ENCODE data around the gene POLR3A. TPM values are rescaled to one million over a fixed set of nuclear protein-coding genes. Genes with fewer than 3 reads are reported as not detected.

POLR3A gene
- total RNA-seq, 1 donor from 2014 or later, result 22.1 TPM

GRCh38 chr10:77932016-77932715 is 97.1 kb downstream of the POLR3A start:
- no peak overlapping the region for H3K4me3 ChIP-seq (ENCODE audit: low read depth, low read length)
- DNase-seq (ENCODE audit: low read depth), result no peak
- no peaks in the 10 kb centered on the region for H3K27me3 ChIP-seq (ENCODE audit: control insufficient read depth, insufficient read depth, low read length)
- TF ChIP-seq CTCF (IDR thresholded peaks at IDR 0.05; ENCODE audit: insufficient read depth, low read length, poor library complexity, severe bottlenecking), result no peak
- H3K36me3 ChIP-seq (ENCODE audit: control insufficient read depth, insufficient read depth, low read length), result no peaks in the 10 kb centered on the region

- peak overlapping the region; percentile 67 for H3K4me3 ChIP-seq (ENCODE audit: low read depth, low read length)
- no peaks in the 10 kb centered on the region for H3K36me3 ChIP-seq (ENCODE audit: control insufficient read depth, insufficient read depth, low read length)
- H3K27me3 ChIP-seq (ENCODE audit: control insufficient read depth, insufficient read depth, low read length), result no peaks in the 10 kb centered on the region
- DNase-seq (ENCODE audit: low read depth), result no peak
- TF ChIP-seq CTCF (IDR thresholded peaks at IDR 0.05; ENCODE audit: insufficient read depth, low read length, poor library complexity, severe bottlenecking), result no peak
Observed at GRCh38 chr10:77927402-77928246, 101.7 kb downstream of the POLR3A start.

- Histone ChIP-seq H3K4me3 (ENCODE audit: low read depth, low read length) (peak within 1 kb of the TSS; percentile 67), H3K27me3 (ENCODE audit: control insufficient read depth, insufficient read depth, low read length) (no peaks in the 10 kb centered on the region), H3K36me3 (ENCODE audit: control insufficient read depth, insufficient read depth, low read length) (no peaks in the 10 kb centered on the region)
- TF ChIP-seq CTCF (IDR thresholded peaks at IDR 0.05; ENCODE audit: insufficient read depth, low read length, poor library complexity, severe bottlenecking), result no peak
- no peak for DNase-seq (ENCODE audit: low read depth)
Observed at GRCh38 chr10:77926566-77927401, 102.5 kb downstream of the POLR3A start, which contains the start of gene DLG5. Gene DLG5, minus strand, starts transcription at chr10:77926755. Its CDS starts 235 bp downstream, at chr10:77926520.

- no peaks in the 10 kb centered on the region for H3K36me3 ChIP-seq (ENCODE audit: control insufficient read depth, insufficient read depth, low read length)
- DNase-seq (ENCODE audit: low read depth), result no peak
- H3K27me3 ChIP-seq (ENCODE audit: control insufficient read depth, insufficient read depth, low read length), result no peaks in the 10 kb centered on the region
- no peak for TF ChIP-seq CTCF (IDR thresholded peaks at IDR 0.05; ENCODE audit: insufficient read depth, low read length, poor library complexity, severe bottlenecking)
- peak overlapping the region; percentile 67 for H3K4me3 ChIP-seq (ENCODE audit: low read depth, low read length)
Observed at GRCh38 chr10:77925795-77926565, 103.3 kb downstream of the POLR3A start.

GRCh38 chr10:77925410-77925794 is 103.9 kb downstream of the POLR3A start:
- DNase-seq (ENCODE audit: low read depth), result no peak
- H3K4me3 ChIP-seq (ENCODE audit: low read depth, low read length), result peak overlapping the region; percentile 67
- no peak for TF ChIP-seq CTCF (IDR thresholded peaks at IDR 0.05; ENCODE audit: insufficient read depth, low read length, poor library complexity, severe bottlenecking)
- no peaks in the 10 kb centered on the region for H3K36me3 ChIP-seq (ENCODE audit: control insufficient read depth, insufficient read depth, low read length)
- no peaks in the 10 kb centered on the region for H3K27me3 ChIP-seq (ENCODE audit: control insufficient read depth, insufficient read depth, low read length)

All from kidney epithelial cell (primary cell).